OCI-LY1 (cell line): ENCODE data around the gene PCSK2.

Experiments used
- H2AFZ ChIP-seq: fragments of 200-600 bp; sonication (generic), shearing (Covaris generic); 2 replicates; pipeline ENCODE4 v1.6.0; 2014; ENCODE audit warnings: antibody characterized with exemption, mild to moderate bottlenecking, low read length
- H3F3A ChIP-seq: fragments of 200-600 bp; sonication (generic), shearing (Covaris generic); 2 replicates; pipeline ENCODE4 v1.6.0; 2014; ENCODE audit warnings: mild to moderate bottlenecking, antibody characterized with exemption, low read length, moderate library complexity; ENCODE audit not compliant: insufficient read depth
- H3K27ac ChIP-seq: fragments of 200-600 bp; sonication (generic); 2 replicates; pipeline ENCODE4 v1.5.1; 2014; ENCODE audit warnings: low read length, mixed run types, mild to moderate bottlenecking, low read depth; ENCODE audit not compliant: poor library complexity, severe bottlenecking
- H3K27me3 ChIP-seq: fragments of 200-600 bp; sonication (generic); 2 replicates; pipeline ENCODE4 v1.6.0; 2014; ENCODE audit warnings: antibody characterized with exemption, mild to moderate bottlenecking, low read length, moderate library complexity; ENCODE audit not compliant: insufficient read depth
- H3K36me3 ChIP-seq: fragments of 200-600 bp; sonication (generic); 2 replicates; pipeline ENCODE4 v1.6.1; 2014; ENCODE audit warnings: mild to moderate bottlenecking, antibody characterized with exemption, low read length, moderate library complexity, mixed read lengths; ENCODE audit not compliant: insufficient read depth
- H3K4me1 ChIP-seq: fragments of 200-600 bp; sonication (generic); 2 replicates; pipeline ENCODE4 v1.5.1; 2014; ENCODE audit warnings: mild to moderate bottlenecking, low read length, moderate library complexity; ENCODE audit not compliant: insufficient read depth, severe bottlenecking
- H3K4me2 ChIP-seq: fragments of 200-600 bp; sonication (generic), shearing (Covaris generic); 2 replicates; pipeline ENCODE4 v1.6.1; 2014; ENCODE audit warnings: low read length
- H3K4me3 ChIP-seq: fragments of 200-600 bp; sonication (generic); 2 replicates; pipeline ENCODE4 v1.5.1; 2014; ENCODE audit warnings: low read length, low read depth, mild to moderate bottlenecking, mixed read lengths; ENCODE audit not compliant: poor library complexity, severe bottlenecking
- H3K79me2 ChIP-seq: fragments of 200-600 bp; shearing (Covaris generic); 2 replicates; pipeline ENCODE4 v1.6.1; 2016; ENCODE audit warnings: mixed run types, low read length, mixed read lengths; ENCODE audit not compliant: insufficient read depth
- H3K9ac ChIP-seq: fragments of 200-600 bp; sonication (generic), shearing (Covaris generic); 2 replicates; pipeline ENCODE4 v1.6.1; 2014; ENCODE audit warnings: mild to moderate bottlenecking, low read length, mixed read lengths
- H3K9me2 ChIP-seq: fragments of 200-600 bp; sonication (generic), shearing (Covaris generic); 2 replicates; pipeline ENCODE4 v1.6.1; 2014; ENCODE audit warnings: low read depth, mild to moderate bottlenecking, low read length, mixed read lengths
- H3K9me3 ChIP-seq: fragments of 200-600 bp; shearing (Covaris generic); 2 replicates; pipeline ENCODE4 v1.6.1; 2014; ENCODE audit warnings: low read length, mixed read lengths
- H4K20me1 ChIP-seq: fragments of 200-600 bp; sonication (generic), shearing (Covaris generic); 2 replicates; pipeline ENCODE4 v1.6.0; 2016; ENCODE audit warnings: mild to moderate bottlenecking, low read length; ENCODE audit not compliant: insufficient read depth
- CTCF ChIP-seq: fragments of 200-600 bp; sonication (generic), shearing (Covaris generic); IDR thresholded peaks from 2 replicates; pipeline ENCODE4 v1.5.1; 2017; ENCODE audit warnings: mild to moderate bottlenecking, antibody characterized with exemption, low read length, moderate library complexity, mixed read lengths
- EZH2 ChIP-seq: fragments of 200-600 bp; sonication (generic), shearing (Covaris generic); IDR thresholded peaks from 2 replicates; pipeline ENCODE4 v1.8.0; 2017; ENCODE audit warnings: borderline replicate concordance, mixed run types, mild to moderate bottlenecking, antibody characterized with exemption, low read length, moderate library complexity, mixed read lengths

PCSK2 gene

DNA sequence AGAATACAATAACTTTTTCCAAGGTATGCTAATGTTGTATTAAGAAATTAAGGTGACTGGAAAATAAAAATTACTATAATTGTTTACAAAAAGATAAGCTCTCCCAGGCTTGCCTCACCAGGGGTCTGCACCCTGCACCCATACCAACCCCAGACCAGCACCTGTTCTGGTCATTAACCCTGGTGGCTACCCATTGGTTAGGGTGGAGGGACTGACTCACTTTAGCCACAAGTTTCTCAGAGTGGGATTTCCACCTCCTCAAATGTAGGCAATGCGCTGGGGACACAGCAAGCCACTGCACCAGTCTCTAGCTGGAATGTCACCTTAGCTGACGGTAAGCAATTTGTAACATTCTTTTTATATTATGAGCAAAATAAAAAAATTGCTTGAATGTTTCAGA is 221.2 kb downstream of the PCSK2 start:
- H3F3A ChIP-seq, result no peaks in the 10 kb centered on the region
- TF ChIP-seq CTCF, result no peak
- TF ChIP-seq EZH2, result no peak
- no peak overlapping the region for H3K4me3 ChIP-seq
- no peaks in the 10 kb centered on the region for H3K36me3 ChIP-seq
- no peaks in the 10 kb centered on the region for H4K20me1 ChIP-seq
- H3K27me3 ChIP-seq, result 0 out of 2 replicates have a peak, but pooled peaks cover 4% of the 10 kb centered on the region
- H3K4me1 ChIP-seq, result no peaks in the 10 kb centered on the region
- H2AFZ ChIP-seq, result no peak overlapping the region
- no peak overlapping the region for H3K27ac ChIP-seq
- no peak overlapping the region for H3K9ac ChIP-seq
- H3K9me3 ChIP-seq, result no peaks in the 10 kb centered on the region
- H3K9me2 ChIP-seq, result no peaks in the 10 kb centered on the region
- no peak overlapping the region for H3K4me2 ChIP-seq
- H3K79me2 ChIP-seq, result no peaks in the 10 kb centered on the region

DNA sequence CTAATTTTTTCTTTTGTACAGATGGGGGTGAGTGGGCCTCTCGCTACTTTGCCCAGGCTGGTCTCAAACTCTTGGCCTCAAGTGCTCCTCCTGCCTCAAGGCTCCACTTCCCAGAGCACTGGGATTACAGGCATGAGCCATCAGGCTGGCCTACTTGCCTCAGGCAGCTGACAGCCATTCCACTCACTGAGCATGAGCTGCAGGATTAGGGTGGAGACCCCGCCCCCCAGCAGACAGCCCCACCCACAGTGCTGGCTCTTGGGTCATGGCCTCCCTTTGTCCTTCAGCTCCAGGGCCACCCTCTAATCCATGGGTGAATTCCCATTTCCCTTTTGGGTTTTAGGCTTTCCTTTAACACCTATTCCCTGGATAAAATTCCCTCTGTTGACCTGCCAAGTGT is 222.2 kb downstream of the PCSK2 start:
- no peaks in the 10 kb centered on the region for H3F3A ChIP-seq
- H2AFZ ChIP-seq, result no peak overlapping the region
- H3K9me2 ChIP-seq, result no peaks in the 10 kb centered on the region
- 0 out of 2 replicates have a peak, but pooled peaks cover 4% of the 10 kb centered on the region for H3K27me3 ChIP-seq
- no peak overlapping the region for H3K4me3 ChIP-seq
- no peaks in the 10 kb centered on the region for H3K9me3 ChIP-seq
- TF ChIP-seq EZH2, result no peak
- no peak for TF ChIP-seq CTCF
- H3K4me1 ChIP-seq, result no peaks in the 10 kb centered on the region
- H3K27ac ChIP-seq, result no peak overlapping the region
- H3K36me3 ChIP-seq, result no peaks in the 10 kb centered on the region
- H4K20me1 ChIP-seq, result no peaks in the 10 kb centered on the region
- H3K9ac ChIP-seq, result no peak overlapping the region
- H3K79me2 ChIP-seq, result no peaks in the 10 kb centered on the region
- H3K4me2 ChIP-seq, result no peak overlapping the region

DNA sequence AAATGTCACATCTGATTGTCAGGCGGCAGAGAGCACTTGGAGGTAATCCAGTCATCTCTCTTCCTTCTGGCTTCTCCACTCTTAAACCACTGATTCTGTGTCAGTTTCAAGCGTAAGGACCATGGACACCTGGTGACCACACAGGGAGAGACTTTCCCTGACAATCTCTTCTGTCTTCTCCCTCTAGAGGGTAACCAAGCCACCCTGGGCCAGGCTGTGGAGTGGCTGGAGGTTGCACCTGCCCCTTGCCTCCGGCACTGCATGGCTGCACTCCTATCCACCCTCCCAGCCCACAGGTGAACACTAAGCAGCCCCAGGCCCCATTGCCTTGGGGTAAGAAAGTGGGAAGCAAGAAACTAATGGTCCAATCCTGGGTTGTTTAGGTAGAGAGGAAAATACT is 225.6 kb downstream of the PCSK2 start:
- Histone ChIP-seq H3K27ac (no peak overlapping the region), H3K79me2 (no peaks in the 10 kb centered on the region), H3K4me3 (no peak overlapping the region), H2AFZ (no peak overlapping the region), H3K36me3 (no peaks in the 10 kb centered on the region), H3K27me3 (peaks cover 11% of the 10 kb centered on the region; the same call in 1 of the 2 replicates), H3K9me2 (no peaks in the 10 kb centered on the region), H3K4me2 (no peak overlapping the region), H3K9me3 (no peaks in the 10 kb centered on the region), H3K9ac (no peak overlapping the region), H3F3A (no peaks in the 10 kb centered on the region), H3K4me1 (no peaks in the 10 kb centered on the region), H4K20me1 (no peaks in the 10 kb centered on the region)
- TF ChIP-seq EZH2 (no peak), CTCF (no peak)
